ENCODE measurements around the gene COL23A1.

GRCh38 chr5:178488696-178489095 is 101.5 kb downstream of the COL23A1 start:
- TF ChIP-seq POLR2A (IDR thresholded peaks at IDR 0.05; ENCODE audit: control extremely low read depth in 1 of 2, low read depth in 2 of 2, low read length in 2 of 2) (no peak), SAP30 (IDR thresholded peaks at IDR 0.05; ENCODE audit: insufficient read depth, insufficient replicate concordance, low read length) (no peak), RAD21 (IDR thresholded peaks at IDR 0.05 in 1 of 2, conservative IDR thresholded peaks at IDR 0.05 in 1 of 2; ENCODE audit: low read depth in 2 of 2, low read length in 2 of 2) (no peak), CTCF (IDR thresholded peaks at IDR 0.05; ENCODE audit: control extremely low read depth in 1 of 3, insufficient read depth in 1 of 3, low read depth in 1 of 3, low read length in 3 of 3) (no peak), ATF2 (IDR thresholded peaks at IDR 0.05; ENCODE audit: low read length) (no peak), SUZ12 (IDR thresholded peaks at IDR 0.05; ENCODE audit: low read length) (no peak), ZNF274 (IDR thresholded peaks at IDR 0.05; ENCODE audit: borderline replicate concordance, extremely low read depth, low read length) (no peak), BRCA1 (IDR thresholded peaks at IDR 0.05; ENCODE audit: low read depth, low read length) (no peak), SRF (IDR thresholded peaks at IDR 0.05; ENCODE audit: low read depth, low read length) (no peak), EZH2 (IDR thresholded peaks at IDR 0.05; ENCODE audit: low read depth, low read length, severe bottlenecking) (no peak), YY1 (IDR thresholded peaks at IDR 0.05; ENCODE audit: low read depth, low read length) (no peak)

All from H1 (cell line).